Ishikawa (cell line): ENCODE results near the gene EPB41L4B.

ENCODE experiments used
- CEBPB ChIP-seq: IDR thresholded peaks from 2 replicates; pipeline ENCODE4 v1.6.1; 2012
- CREB1 ChIP-seq: IDR thresholded peaks from 2 replicates; pipeline ENCODE4 v1.6.1; 2012; ENCODE audit warnings: low read depth
- EGR1 ChIP-seq: IDR thresholded peaks from 2 replicates; pipeline ENCODE4 v1.6.1; 2012
- EP300 ChIP-seq: IDR thresholded peaks from 2 replicates; pipeline ENCODE4 v1.6.1; 2012; ENCODE audit warnings: borderline replicate concordance
- FOXM1 ChIP-seq: IDR thresholded peaks from 2 replicates; pipeline ENCODE4 v1.6.1; 2012; ENCODE audit warnings: low read depth, borderline replicate concordance
- NFIC ChIP-seq: IDR thresholded peaks from 2 replicates; pipeline ENCODE4 v1.6.1; 2012
- RAD21 ChIP-seq: IDR thresholded peaks from 2 replicates; pipeline ENCODE4 v1.6.1; 2012; ENCODE audit warnings: low read depth
- TAF1 ChIP-seq: IDR thresholded peaks from 2 replicates; pipeline ENCODE4 v1.6.1; 2012; ENCODE audit warnings: low read depth, mild to moderate bottlenecking
- TCF12 ChIP-seq: IDR thresholded peaks from 2 replicates; pipeline ENCODE4 v1.6.1; 2012; ENCODE audit warnings: low read depth
- TEAD4 ChIP-seq: IDR thresholded peaks from 2 replicates; pipeline ENCODE4 v1.6.1; 2012
- YY1 ChIP-seq: IDR thresholded peaks from 2 replicates; pipeline ENCODE4 v1.6.1; 2012; ENCODE audit warnings: low read depth
- ZBTB7A ChIP-seq: IDR thresholded peaks from 2 replicates; pipeline ENCODE4 v1.6.1; 2012; ENCODE audit warnings: low read depth
- TF ChIP-seq, protein P1 (sequence below): IDR thresholded peaks from 2 replicates; pipeline ENCODE4 v1.6.1; 2012
- TF ChIP-seq, protein P2 (sequence below): IDR thresholded peaks from 2 replicates; pipeline ENCODE4 v1.6.1; 2012
- TF ChIP-seq, protein P3 (sequence below): IDR thresholded peaks from 2 replicates; pipeline ENCODE4 v1.6.1; 2012; ENCODE audit warnings: low read depth, mild to moderate bottlenecking

The EPB41L4B gene

DNA sequence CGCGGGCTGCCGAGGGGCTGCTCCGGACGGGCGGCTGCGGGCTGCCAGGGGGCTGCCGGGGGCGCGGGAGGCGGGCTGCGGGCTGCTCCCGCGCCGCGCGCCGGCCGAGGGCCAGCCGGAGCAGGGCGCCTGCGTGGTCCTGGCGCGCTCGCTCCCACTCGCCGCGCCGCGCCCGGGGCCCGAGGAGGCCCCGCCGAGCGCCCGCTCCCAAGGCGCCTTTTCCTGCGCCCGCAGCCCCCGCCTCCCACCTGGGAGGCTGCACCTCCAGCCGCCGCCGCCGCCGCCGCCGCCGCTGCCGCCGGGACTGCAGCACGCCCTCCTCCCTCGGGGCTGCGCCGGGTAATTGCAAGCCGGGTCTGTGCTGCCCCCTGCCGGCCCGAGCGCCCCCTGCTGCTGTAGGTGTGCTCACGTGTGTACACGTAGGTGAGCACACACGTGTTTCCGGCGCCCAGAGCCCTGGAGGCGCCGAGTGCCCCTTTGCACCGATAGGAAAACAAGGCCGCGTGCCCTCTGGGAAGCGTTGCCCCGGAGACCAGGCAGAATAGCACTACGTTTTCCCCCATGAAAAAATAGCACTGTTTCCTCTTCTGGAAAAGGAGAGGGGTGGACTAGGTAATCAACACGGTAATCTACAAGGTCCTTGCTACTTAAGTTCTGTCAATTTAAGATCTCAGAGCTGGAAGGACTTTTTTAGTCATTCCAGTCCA is at the start of gene EPB41L4B:
TSS of gene EPB41L4B (minus strand) at position 318 of the 707 bp plus-strand sequence. CDS start 613 bp downstream, outside the sequence.
- TF ChIP-seq CEBPB: no peak
- TF ChIP-seq CREB1: peak; percentile 57; the same call in 1 of the 2 replicates
- TF ChIP-seq YY1: no peak
- peak; percentile 60; the same call in 1 of the 2 replicates for TF ChIP-seq EP300
- TF ChIP-seq TCF12: peak; percentile 35; the same call in 1 of the 2 replicates
- TF ChIP-seq, protein P1, sequence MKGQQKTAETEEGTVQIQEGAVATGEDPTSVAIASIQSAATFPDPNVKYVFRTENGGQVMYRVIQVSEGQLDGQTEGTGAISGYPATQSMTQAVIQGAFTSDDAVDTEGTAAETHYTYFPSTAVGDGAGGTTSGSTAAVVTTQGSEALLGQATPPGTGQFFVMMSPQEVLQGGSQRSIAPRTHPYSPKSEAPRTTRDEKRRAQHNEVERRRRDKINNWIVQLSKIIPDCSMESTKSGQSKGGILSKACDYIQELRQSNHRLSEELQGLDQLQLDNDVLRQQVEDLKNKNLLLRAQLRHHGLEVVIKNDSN: peak; percentile 90
- no peak; the same call in 1 of the 2 replicates for TF ChIP-seq TAF1
- TF ChIP-seq EGR1: no peak
- no peak for TF ChIP-seq FOXM1
- TF ChIP-seq RAD21: peak; percentile 90
- TF ChIP-seq, protein P2, sequence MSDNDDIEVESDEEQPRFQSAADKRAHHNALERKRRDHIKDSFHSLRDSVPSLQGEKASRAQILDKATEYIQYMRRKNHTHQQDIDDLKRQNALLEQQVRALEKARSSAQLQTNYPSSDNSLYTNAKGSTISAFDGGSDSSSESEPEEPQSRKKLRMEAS: peak; percentile 99
- no peak for TF ChIP-seq NFIC
- TF ChIP-seq ZBTB7A: peak; percentile 54; the same call in 1 of the 2 replicates
- TF ChIP-seq, protein P3, sequence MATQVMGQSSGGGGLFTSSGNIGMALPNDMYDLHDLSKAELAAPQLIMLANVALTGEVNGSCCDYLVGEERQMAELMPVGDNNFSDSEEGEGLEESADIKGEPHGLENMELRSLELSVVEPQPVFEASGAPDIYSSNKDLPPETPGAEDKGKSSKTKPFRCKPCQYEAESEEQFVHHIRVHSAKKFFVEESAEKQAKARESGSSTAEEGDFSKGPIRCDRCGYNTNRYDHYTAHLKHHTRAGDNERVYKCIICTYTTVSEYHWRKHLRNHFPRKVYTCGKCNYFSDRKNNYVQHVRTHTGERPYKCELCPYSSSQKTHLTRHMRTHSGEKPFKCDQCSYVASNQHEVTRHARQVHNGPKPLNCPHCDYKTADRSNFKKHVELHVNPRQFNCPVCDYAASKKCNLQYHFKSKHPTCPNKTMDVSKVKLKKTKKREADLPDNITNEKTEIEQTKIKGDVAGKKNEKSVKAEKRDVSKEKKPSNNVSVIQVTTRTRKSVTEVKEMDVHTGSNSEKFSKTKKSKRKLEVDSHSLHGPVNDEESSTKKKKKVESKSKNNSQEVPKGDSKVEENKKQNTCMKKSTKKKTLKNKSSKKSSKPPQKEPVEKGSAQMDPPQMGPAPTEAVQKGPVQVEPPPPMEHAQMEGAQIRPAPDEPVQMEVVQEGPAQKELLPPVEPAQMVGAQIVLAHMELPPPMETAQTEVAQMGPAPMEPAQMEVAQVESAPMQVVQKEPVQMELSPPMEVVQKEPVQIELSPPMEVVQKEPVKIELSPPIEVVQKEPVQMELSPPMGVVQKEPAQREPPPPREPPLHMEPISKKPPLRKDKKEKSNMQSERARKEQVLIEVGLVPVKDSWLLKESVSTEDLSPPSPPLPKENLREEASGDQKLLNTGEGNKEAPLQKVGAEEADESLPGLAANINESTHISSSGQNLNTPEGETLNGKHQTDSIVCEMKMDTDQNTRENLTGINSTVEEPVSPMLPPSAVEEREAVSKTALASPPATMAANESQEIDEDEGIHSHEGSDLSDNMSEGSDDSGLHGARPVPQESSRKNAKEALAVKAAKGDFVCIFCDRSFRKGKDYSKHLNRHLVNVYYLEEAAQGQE: no peak
- no peak for TF ChIP-seq TEAD4

DNA sequence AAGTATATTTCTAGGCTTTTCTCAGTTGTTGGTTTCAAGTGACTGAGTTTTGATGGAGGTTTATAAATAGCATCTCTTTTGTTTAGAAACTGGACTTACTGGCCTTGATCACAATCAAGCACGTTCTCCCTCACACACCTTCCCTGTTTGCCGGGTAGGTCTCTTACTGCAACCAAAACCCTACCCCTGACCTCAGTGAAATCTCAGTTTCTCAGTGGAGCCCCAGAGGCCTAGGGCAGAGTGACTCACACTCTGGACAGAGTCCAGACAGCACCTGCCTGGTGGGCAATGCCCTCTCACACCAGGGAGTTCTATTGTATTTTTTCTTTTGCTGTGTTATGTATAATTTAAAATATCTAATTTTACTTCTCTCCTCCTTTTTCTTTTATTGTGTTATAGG is 48.4 kb upstream of the EPB41L4B start:
- TF ChIP-seq NFIC: peak; percentile 59
- TF ChIP-seq TAF1: no peak
- TF ChIP-seq TCF12: peak; percentile 59

DNA sequence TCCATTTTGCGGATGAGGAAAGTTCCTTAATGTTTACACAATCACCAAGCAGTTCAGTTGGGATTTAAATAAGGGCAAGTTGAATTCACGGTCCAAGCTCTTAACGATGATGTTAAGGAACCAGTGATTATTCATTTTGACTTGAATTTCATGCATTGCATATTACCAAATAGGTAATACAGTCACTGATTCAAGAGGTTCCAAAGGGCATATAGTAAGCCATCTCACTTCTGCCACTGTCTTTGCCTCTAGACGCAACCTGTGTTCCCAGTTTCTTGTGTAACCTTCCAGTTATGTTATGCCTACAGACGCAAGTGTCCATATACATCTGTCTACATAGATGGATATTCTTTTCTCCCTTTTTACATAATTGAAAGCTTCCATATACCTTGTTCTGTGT is 39.9 kb upstream of the EPB41L4B start:
- TF ChIP-seq YY1 (no peak), NFIC (no peak), EGR1 (no peak), CEBPB (no peak), FOXM1 (no peak), ZBTB7A (no peak), RAD21 (no peak), CREB1 (no peak), EP300 (no peak), TCF12 (no peak), TAF1 (no peak), TEAD4 (no peak)
- TF ChIP-seq, protein P2: no peak
- TF ChIP-seq, protein P1: no peak
- TF ChIP-seq, protein P3: no peak

DNA sequence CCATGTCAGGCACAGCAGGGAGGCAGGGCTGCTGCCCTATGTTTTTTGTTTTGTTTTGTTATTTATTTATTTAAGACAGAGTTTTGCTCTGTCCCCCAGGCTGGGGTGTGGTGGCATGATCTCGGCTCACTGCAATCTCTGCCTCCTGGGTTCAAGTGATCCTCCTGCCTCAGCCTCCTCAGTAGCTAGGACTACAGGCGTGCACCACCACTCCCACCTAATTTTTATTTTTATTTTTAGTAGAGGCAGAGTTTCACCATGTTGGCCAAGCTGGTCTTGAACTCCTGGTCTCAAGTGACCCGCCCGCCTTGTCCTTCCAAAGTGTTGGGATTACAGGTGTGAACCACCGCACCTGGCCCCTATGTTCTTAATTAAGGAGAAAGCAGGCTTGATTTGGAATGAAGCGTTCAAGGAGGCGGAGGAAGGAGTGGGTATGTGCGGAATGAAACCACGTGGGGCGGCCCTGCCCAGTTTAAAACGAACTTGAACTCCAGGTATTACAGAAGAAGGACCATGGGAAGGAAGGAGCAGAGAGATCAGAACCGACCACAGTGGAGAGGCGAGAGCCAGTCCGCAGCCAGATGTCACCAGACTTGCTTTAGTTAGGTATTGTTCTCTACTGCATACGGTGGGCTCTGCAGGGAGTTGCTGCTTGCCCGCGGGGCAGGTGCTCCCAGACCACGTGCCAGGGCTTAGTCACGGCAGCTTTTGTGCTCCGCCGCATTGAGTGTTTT is 34.9 kb upstream of the EPB41L4B start:
- TF ChIP-seq EP300: no peak
- no peak; the same call in 1 of the 2 replicates for TF ChIP-seq TEAD4
- no peak for TF ChIP-seq YY1
- TF ChIP-seq CREB1: no peak
- no peak for TF ChIP-seq FOXM1
- TF ChIP-seq, protein P2: peak; percentile 74
- TF ChIP-seq, protein P1: peak; percentile 68; the same call in 1 of the 2 replicates
- no peak for TF ChIP-seq EGR1
